ENCODE data around the gene QPRT.
"Not testable (repeated sequence)": the region's sequence is repeated elsewhere in the genome, so short reads cannot be mapped to it uniquely, and the experiment has no call there.

The QPRT gene

GRCh38 chr16:29678691-29679267, at the start of gene QPRT:
Gene QPRT (plus strand): TSS chr16:29679180. CDS start chr16:29679198, 18 bp downstream.
- peak; percentile 13 for DNase-seq (ENCODE audit: low read depth)

GRCh38 chr16:29629318-29629717, 49.7 kb upstream of the QPRT start:
- not testable (repeated sequence) for DNase-seq (ENCODE audit: low read depth); H3K4me3 ChIP-seq (ENCODE audit: low read length)

More at GRCh38 chr16:29678691-29679267, at the start of gene QPRT:
- peak within 1 kb of the TSS; percentile 22 for H3K4me3 ChIP-seq (ENCODE audit: low read length)
- TF ChIP-seq, protein P1, sequence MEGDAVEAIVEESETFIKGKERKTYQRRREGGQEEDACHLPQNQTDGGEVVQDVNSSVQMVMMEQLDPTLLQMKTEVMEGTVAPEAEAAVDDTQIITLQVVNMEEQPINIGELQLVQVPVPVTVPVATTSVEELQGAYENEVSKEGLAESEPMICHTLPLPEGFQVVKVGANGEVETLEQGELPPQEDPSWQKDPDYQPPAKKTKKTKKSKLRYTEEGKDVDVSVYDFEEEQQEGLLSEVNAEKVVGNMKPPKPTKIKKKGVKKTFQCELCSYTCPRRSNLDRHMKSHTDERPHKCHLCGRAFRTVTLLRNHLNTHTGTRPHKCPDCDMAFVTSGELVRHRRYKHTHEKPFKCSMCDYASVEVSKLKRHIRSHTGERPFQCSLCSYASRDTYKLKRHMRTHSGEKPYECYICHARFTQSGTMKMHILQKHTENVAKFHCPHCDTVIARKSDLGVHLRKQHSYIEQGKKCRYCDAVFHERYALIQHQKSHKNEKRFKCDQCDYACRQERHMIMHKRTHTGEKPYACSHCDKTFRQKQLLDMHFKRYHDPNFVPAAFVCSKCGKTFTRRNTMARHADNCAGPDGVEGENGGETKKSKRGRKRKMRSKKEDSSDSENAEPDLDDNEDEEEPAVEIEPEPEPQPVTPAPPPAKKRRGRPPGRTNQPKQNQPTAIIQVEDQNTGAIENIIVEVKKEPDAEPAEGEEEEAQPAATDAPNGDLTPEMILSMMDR (conservative IDR thresholded peaks at IDR 0.05; ENCODE audit: low read length), result no peak

GRCh38 chr16:29631658-29632057, 47.3 kb upstream of the QPRT start:
- not testable (repeated sequence) for DNase-seq (ENCODE audit: low read depth); H3K4me3 ChIP-seq (ENCODE audit: low read length)

DNA sequence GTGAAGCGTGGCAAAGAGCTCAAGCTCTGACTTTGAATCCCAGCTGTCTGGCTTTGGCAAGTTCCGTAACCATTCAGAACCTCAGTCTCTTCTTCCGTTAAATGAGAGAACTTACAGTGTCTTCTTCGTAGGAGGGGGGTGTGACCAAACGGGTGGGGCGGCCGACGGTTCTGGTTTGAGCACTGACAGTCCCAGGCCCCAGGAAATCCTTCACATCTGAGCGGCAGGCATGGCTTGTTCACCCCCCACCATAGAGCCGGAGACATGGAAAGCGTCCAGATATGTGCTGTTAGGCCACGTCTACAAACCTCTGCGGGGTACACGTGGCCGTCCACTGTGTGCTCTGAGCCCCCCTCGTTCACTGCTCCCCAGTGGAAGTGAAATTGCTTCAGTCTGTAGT, 43.1 kb upstream of the QPRT start:
- not testable (repeated sequence) for DNase-seq (ENCODE audit: low read depth); H3K4me3 ChIP-seq (ENCODE audit: low read length)

DNA sequence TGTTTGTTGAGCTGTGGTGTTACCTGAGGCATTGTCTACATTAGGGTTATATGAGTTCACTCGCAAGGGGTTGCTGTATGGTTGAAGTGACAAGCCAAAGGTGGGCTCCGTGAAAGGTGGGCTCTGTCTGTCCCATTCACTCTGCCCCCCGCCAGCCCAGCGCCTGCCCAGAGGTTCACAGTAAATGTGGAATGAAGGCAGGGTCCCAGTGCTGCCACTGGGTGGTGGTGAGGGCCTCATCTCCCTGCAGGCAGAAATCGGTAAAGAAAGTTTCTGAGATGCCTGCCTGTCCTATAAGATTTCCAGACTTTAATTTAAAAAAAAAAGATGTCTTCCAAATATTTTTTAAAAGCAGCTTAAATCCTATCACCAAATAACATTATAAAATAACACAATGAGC, 42.6 kb upstream of the QPRT start:
- not testable (repeated sequence) for DNase-seq (ENCODE audit: low read depth); H3K4me3 ChIP-seq (ENCODE audit: low read length)

- H3K4me3 ChIP-seq (ENCODE audit: low read length); DNase-seq (ENCODE audit: low read depth): not testable (repeated sequence)
Measured at GRCh38 chr16:29638751-29639150, 40.2 kb upstream of the QPRT start.

DNA sequence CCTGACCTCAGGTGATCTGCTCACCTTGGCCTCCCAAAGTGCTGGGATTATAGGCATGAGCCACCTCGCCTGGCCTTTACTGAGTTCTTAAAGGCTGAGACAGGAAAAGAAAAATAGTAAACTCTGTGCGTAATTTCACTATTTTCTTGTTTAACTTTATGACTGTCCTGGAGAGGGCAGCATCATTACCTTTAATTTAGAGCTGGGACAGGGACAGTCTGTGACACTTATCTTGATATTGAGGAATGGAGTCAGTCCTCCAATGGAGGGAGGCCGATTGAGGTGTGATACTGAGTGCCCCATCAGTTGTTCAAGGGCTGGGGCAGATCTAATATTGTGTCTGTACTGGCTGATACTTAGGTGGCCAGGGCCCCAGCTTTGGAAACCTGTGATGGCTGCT, 37.4 kb upstream of the QPRT start:
- H3K4me3 ChIP-seq (ENCODE audit: low read length), result no peak overlapping the region
- no peak for DNase-seq (ENCODE audit: low read depth)

GRCh38 chr16:29643596-29643995, 35.4 kb upstream of the QPRT start:
- DNase-seq (ENCODE audit: low read depth), result no peak
- TF ChIP-seq, protein P1 (conservative IDR thresholded peaks at IDR 0.05; ENCODE audit: low read length), result no peak

More for the DNA sequence above, 37.4 kb upstream of the QPRT start:
- TF ChIP-seq, protein P1 (conservative IDR thresholded peaks at IDR 0.05; ENCODE audit: low read length), result no peak

DNA sequence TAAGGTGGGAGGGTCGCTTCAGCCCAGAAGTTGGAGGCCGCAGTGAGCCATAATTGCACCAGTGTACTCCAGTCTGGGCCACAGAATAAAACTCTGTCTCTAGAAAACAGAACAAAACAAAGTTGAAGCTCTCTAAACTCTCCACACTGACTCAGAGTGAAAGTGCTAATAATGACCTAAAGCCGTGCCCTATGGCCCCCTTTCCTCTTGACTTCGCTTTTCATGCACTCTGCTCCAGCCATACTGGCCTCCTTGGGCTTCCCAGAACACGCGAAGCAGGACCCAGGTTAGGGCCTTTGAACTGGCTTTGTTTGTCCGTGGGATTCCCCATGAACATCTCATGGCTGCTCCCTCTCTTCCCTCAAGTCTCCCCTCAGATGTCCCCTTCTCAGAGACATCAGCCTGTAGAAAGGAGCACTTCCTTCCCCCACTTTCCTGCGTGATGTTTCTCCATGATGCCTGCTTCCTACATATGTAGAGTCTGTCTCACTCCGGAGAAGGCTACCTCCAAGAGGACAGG, 34.6 kb upstream of the QPRT start:
- no peak for DNase-seq (ENCODE audit: low read depth)
- H3K4me3 ChIP-seq (ENCODE audit: low read length), result no peak overlapping the region
- TF ChIP-seq, protein P1 (conservative IDR thresholded peaks at IDR 0.05; ENCODE audit: low read length), result no peak

More at GRCh38 chr16:29643596-29643995, 35.4 kb upstream of the QPRT start:
- H3K4me3 ChIP-seq (ENCODE audit: low read length), result no peak overlapping the region
